ENCODE results near the gene OBSCN.
A peak's percentile ranks its signal among the peaks of the same experiment; 100 is the strongest.

Gene OBSCN

GRCh38 chr1:228334226-228334935 lies 126.5 kb downstream of the OBSCN start:
- DNase-seq: no peak

GRCh38 chr1:228334954-228335353 lies 127.1 kb downstream of the OBSCN start:
- DNase-seq: no peak

GRCh38 chr1:228335406-228336307 lies 127.8 kb downstream of the OBSCN start:
- no peak for DNase-seq

GRCh38 chr1:228336308-228337030 lies 128.6 kb downstream of the OBSCN start:
- DNase-seq: no peak

GRCh38 chr1:228337031-228337564 lies 129.3 kb downstream of the OBSCN start:
- no peak for DNase-seq

- DNase-seq: no peak
Measured at GRCh38 chr1:228337711-228338520, 130.1 kb downstream of the OBSCN start.

GRCh38 chr1:228338521-228339051 lies 130.7 kb downstream of the OBSCN start:
- peak; percentile 5 for DNase-seq

GRCh38 chr1:228339059-228339704 lies 131.3 kb downstream of the OBSCN start:
- no peak for DNase-seq

GRCh38 chr1:228339766-228340685 lies 132.2 kb downstream of the OBSCN start:
- DNase-seq: no peak

- peak; percentile 9 for DNase-seq
Measured at GRCh38 chr1:228340686-228341449, 133.0 kb downstream of the OBSCN start.

GRCh38 chr1:228341450-228341813 lies 133.6 kb downstream of the OBSCN start:
- DNase-seq: no peak

- DNase-seq: no peak
Measured at GRCh38 chr1:228341814-228342626, 134.2 kb downstream of the OBSCN start.

GRCh38 chr1:228342627-228343190 lies 134.9 kb downstream of the OBSCN start:
- no peak for DNase-seq

- no peak for DNase-seq
Measured at GRCh38 chr1:228343191-228343661, 135.4 kb downstream of the OBSCN start.

- DNase-seq: no peak
Measured at GRCh38 chr1:228344631-228345072, 136.8 kb downstream of the OBSCN start.

- DNase-seq: peak; percentile 7
Measured at GRCh38 chr1:228345201-228345930, 137.5 kb downstream of the OBSCN start.

- no peak for DNase-seq
Measured at GRCh38 chr1:228346731-228347130, 138.9 kb downstream of the OBSCN start.
